Loucy (cell line): ENCODE data around the gene FHIP1B.

Experiments used
- EZH2phosphoT487 ChIP-seq: fragments of 200-600 bp; IDR thresholded peaks from 2 replicates; pipeline ENCODE4 v1.6.1; 2018; ENCODE audit warnings: antibody characterized with exemption, mild to moderate bottlenecking, moderate library complexity, borderline replicate concordance
- TF ChIP-seq, protein P1 (sequence below): fragments of 200-600 bp; sonication (generic); conservative IDR thresholded peaks from 2 replicates; pipeline ENCODE4 v1.5.1; 2014; ENCODE audit warnings: mild to moderate bottlenecking, antibody characterized with exemption, low read length

DNA sequence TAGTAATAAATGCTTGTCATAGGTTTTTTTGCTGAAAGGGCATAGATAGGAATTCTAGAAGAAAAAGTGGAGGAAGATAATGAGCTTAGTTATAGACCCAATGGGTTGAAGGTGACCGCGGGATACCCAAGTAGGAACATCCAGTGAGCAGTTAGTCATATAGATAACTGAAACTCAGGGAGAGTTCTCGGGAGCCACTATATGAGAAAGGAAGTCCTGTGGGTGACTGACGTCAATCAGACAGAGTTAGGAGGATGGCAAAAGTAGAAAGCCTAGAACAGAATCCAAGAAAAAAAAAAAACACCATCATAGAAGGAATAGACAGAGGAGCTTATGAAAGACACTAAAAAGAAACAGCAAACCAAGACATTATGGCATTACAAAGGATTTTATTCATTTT lies 2.8 kb upstream of the FHIP1B start:
- TF ChIP-seq, protein P1, sequence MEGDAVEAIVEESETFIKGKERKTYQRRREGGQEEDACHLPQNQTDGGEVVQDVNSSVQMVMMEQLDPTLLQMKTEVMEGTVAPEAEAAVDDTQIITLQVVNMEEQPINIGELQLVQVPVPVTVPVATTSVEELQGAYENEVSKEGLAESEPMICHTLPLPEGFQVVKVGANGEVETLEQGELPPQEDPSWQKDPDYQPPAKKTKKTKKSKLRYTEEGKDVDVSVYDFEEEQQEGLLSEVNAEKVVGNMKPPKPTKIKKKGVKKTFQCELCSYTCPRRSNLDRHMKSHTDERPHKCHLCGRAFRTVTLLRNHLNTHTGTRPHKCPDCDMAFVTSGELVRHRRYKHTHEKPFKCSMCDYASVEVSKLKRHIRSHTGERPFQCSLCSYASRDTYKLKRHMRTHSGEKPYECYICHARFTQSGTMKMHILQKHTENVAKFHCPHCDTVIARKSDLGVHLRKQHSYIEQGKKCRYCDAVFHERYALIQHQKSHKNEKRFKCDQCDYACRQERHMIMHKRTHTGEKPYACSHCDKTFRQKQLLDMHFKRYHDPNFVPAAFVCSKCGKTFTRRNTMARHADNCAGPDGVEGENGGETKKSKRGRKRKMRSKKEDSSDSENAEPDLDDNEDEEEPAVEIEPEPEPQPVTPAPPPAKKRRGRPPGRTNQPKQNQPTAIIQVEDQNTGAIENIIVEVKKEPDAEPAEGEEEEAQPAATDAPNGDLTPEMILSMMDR: no peak
- TF ChIP-seq EZH2phosphoT487: no peak
